ENCODE results near the gene RRM2.
"Not testable (repeated sequence)": the region's sequence is repeated elsewhere in the genome, so short reads cannot be mapped to it uniquely, and the experiment has no call there.

RRM2 gene

GRCh38 chr2:10103179-10103578, 19.4 kb upstream of the RRM2 start:
- H3K27ac Mint-ChIP-seq: no peak overlapping the region
- peaks cover 4 to 6% of the 10 kb centered on the region in 2 donors for H3K9me3 Mint-ChIP-seq
- no peak for DNase-seq
- H3K4me3 Mint-ChIP-seq: no peak overlapping the region
- H3K36me3 Mint-ChIP-seq: peaks cover 4 to 8% of the 10 kb centered on the region in 2 donors
- H3K4me1 Mint-ChIP-seq: peaks cover 4 to 9% of the 10 kb centered on the region in 2 donors
- ATAC-seq (replicated peaks): no peak
- H3K27me3 Mint-ChIP-seq: peaks cover 1 to 2% of the 10 kb centered on the region in 2 donors

DNA sequence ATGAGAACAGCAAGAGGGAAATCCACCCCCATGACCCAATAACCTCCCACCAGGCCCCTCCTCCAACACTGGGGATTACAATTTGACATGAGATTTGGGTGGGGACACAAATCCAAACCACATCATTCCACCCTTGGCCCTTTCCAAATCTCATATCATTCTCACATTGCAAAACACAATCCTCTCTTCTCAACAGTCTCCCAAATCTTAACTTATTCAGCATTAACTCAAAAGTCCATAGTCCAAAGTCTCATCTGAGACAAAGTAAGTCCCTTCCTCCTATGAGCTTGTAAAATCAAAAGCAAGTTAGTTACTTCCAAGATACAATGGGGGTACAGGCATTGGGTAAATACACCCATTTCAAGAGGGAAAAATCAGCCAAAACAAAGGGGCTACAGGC, 17.6 kb upstream of the RRM2 start:
- H3K4me1 Mint-ChIP-seq; H3K4me3 Mint-ChIP-seq; ATAC-seq (replicated peaks); H3K27me3 Mint-ChIP-seq; H3K36me3 Mint-ChIP-seq; DNase-seq; H3K27ac Mint-ChIP-seq; H3K9me3 Mint-ChIP-seq: not testable (repeated sequence)

GRCh38 chr2:10109311-10109710, 13.2 kb upstream of the RRM2 start:
- DNase-seq (no peak), ATAC-seq (replicated peaks) (no peak)
- Mint-ChIP-seq H3K27me3 (no peaks in the 10 kb centered on the region), H3K36me3 (peaks cover 4 to 8% of the 10 kb centered on the region in 2 donors), H3K27ac (no peak overlapping the region), H3K9me3 (peaks cover 4 to 6% of the 10 kb centered on the region in 2 donors), H3K4me1 (no peaks in the 10 kb centered on the region), H3K4me3 (no peak overlapping the region)

- Mint-ChIP-seq H3K4me1 (peaks cover 13 to 25% of the 10 kb centered on the region in 2 donors), H3K4me3 (no peak overlapping the region), H3K27ac (no peak overlapping the region), H3K27me3 (peaks cover 9 to 11% of the 10 kb centered on the region in 2 donors), H3K36me3 (peaks cover 6 to 9% of the 10 kb centered on the region in 2 donors), H3K9me3 (no peaks in the 10 kb centered on the region)
- ATAC-seq (replicated peaks) (no peak), DNase-seq (no peak)
Observed at GRCh38 chr2:10119027-10119325, 3.6 kb upstream of the RRM2 start.

- ATAC-seq (replicated peaks) (no peak), DNase-seq (no peak)
- Mint-ChIP-seq H3K27me3 (peaks cover 9 to 12% of the 10 kb centered on the region in 2 donors), H3K27ac (peak overlapping the region; percentile 99), H3K9me3 (no peaks in the 10 kb centered on the region), H3K4me1 (peaks cover 13 to 26% of the 10 kb centered on the region in 2 donors), H3K4me3 (peak overlapping the region; percentile 97 to 99), H3K36me3 (peaks cover 6 to 9% of the 10 kb centered on the region in 2 donors)
Observed at GRCh38 chr2:10119601-10120157, 2.9 kb upstream of the RRM2 start.

DNA sequence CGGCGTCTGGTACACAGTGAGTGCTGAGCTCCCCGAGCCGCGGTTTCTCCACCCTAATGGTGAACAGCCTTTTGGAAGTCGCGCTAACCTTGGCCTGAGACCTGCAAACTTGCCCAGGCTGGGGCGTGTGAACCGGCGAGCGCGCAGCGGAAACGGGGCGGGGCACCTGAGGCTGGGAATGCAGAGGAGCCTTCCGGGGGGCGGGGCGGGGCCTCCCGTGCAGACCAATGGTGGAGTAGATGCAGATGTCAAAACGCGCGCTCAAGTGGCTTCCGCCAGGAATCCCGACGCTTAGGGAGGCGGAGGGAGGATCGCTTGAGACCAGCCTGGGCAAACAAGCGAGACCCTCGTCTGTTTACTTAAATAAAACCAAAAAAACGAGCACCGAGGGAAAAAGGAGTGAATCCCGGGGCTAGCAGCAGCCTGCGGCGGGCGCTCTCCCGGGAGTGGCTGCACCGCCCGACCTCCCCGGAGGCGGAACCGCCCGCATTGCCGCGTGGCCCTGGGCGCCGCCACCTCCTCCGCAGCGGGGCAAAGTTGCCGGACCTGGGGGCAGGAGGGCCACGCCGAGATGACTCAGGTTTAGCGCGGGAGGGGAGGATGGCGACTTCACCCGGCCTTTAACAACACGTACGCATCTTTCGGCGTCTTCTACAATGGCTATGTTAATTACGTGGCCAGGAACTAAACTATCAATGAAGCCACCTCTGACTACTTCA, 2.2 kb upstream of the RRM2 start:
- H3K4me3 Mint-ChIP-seq: peak overlapping the region; percentile 97 to 99
- peaks cover 9 to 12% of the 10 kb centered on the region in 2 donors for H3K27me3 Mint-ChIP-seq
- no peaks in the 10 kb centered on the region for H3K9me3 Mint-ChIP-seq
- DNase-seq (peak; percentile 88), ATAC-seq (replicated peaks) (peak; percentile 82)
- H3K27ac Mint-ChIP-seq: peak overlapping the region; percentile 99
- H3K4me1 Mint-ChIP-seq: peaks cover 15 to 32% of the 10 kb centered on the region in 2 donors
- H3K36me3 Mint-ChIP-seq: peaks cover 6 to 14% of the 10 kb centered on the region in 2 donors

DNA sequence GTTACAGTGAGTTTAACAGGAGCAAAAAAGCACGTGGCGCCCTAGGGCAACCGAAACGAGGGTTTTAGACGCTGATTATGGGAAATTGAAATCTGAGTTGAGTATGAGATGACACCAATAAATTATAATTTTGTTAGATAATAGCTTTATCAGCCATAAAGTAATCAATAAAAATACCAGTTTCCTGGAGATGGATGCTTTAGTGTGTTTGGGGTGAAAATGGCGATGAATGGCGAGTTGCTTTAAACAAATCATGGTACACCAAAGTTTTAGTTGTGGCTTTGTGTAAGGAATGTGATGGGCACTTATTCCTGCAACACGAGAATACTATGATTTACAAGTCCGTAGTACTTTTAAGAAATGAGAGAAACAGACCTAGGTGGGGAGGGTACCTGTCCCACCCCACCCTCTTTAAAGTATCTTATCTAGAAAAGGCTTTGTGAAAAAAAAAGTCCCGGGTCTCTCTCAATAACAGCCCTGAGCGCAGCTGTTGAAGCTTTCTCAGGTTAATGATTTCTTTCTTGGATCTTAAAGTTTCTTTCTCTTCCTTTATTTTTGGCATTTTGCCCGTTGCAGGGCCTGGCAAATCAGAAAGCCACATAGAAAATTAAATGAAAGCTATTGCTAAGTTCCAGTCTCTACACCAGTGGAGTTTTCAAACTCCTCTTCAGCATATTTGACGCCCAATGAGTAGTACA, 1.5 kb upstream of the RRM2 start:
- Mint-ChIP-seq H3K27ac (peak overlapping the region; percentile 99), H3K36me3 (peaks cover 10 to 20% of the 10 kb centered on the region in 2 donors), H3K9me3 (no peaks in the 10 kb centered on the region), H3K4me3 (peak overlapping the region; percentile 97 to 99), H3K4me1 (peaks cover 15 to 32% of the 10 kb centered on the region in 2 donors), H3K27me3 (peaks cover 12 to 13% of the 10 kb centered on the region in 2 donors)
- DNase-seq (no peak), ATAC-seq (replicated peaks) (no peak)

DNA sequence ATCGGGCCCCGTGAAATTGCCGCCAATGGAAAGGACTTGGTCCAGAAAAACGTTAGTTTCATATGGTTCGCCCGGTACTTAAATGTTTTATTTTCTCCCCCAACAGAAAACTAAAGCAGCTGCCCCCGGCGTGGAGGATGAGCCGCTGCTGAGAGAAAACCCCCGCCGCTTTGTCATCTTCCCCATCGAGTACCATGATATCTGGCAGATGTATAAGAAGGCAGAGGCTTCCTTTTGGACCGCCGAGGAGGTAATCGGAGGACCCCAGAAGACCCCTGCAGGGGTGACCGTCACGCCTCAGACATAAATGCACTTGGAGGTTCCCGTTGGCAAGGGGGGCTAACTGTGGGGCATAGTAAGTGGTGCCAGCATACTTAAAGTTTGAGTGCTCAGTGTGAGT, 742 bp downstream of the RRM2 start:
- Mint-ChIP-seq H3K4me1 (peaks cover 14 to 32% of the 10 kb centered on the region in 2 donors), H3K36me3 (peaks cover 10 to 20% of the 10 kb centered on the region in 2 donors), H3K9me3 (no peaks in the 10 kb centered on the region), H3K27me3 (peaks cover 12 to 13% of the 10 kb centered on the region in 2 donors), H3K27ac (peak overlapping the region; percentile 81), H3K4me3 (peak overlapping the region; percentile 82 to 97)
- ATAC-seq (replicated peaks) (no peak), DNase-seq (no peak)

- Mint-ChIP-seq H3K4me1 (peaks cover 13 to 32% of the 10 kb centered on the region in 2 donors), H3K27ac (no peak overlapping the region), H3K27me3 (peaks cover 12 to 13% of the 10 kb centered on the region in 2 donors), H3K36me3 (peaks cover 10 to 27% of the 10 kb centered on the region in 2 donors), H3K4me3 (no peak overlapping the region), H3K9me3 (no peaks in the 10 kb centered on the region)
- no peak for DNase-seq
- no peak for ATAC-seq (replicated peaks)
Observed at GRCh38 chr2:10124538-10125045, 2.1 kb downstream of the RRM2 start.

DNA sequence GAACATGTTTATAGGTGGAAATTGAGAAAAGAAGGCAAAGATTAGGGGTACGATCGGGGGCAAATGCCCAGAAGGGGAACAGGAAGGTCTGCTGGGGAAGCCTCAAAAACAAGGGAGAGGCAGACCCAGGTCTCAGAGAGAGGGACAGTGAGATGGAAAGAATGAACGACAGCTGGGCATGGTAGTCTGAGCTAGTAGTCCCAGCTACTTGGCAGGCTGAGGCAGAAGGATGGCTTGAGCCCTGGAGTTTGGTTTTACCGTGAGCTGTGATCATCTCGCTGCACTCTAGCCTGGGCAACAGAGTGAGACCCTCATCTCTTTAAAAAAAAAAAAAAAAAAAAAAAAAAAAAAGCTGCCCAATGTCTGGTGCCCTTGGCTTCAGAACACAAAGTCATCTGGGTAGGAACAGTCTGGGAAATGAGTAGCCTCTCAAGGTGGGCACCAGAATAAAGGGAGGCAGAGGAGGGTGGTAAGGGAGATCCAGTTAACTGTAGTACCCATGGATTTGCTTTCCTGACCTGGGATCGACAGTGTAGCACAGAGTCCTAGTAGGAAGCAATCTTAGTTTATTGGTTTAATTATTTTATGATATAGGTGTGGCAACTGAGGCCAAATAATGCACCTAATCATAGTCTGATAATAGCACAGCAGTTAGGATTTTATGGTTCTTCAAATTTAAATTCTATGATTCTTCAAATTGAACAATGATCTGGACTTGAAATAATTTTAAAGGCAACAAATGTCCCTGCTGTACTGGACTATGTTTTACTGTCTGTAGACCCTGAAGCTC, 3.5 kb downstream of the RRM2 start:
- no peaks in the 10 kb centered on the region for H3K9me3 Mint-ChIP-seq
- peaks cover 12 to 13% of the 10 kb centered on the region in 2 donors for H3K27me3 Mint-ChIP-seq
- peaks cover 10 to 27% of the 10 kb centered on the region in 2 donors for H3K36me3 Mint-ChIP-seq
- DNase-seq (no peak), ATAC-seq (replicated peaks) (no peak)
- H3K27ac Mint-ChIP-seq: no peak overlapping the region
- H3K4me1 Mint-ChIP-seq: peaks cover 13 to 32% of the 10 kb centered on the region in 2 donors
- H3K4me3 Mint-ChIP-seq: no peak overlapping the region

- Mint-ChIP-seq H3K27me3 (peaks cover 12 to 13% of the 10 kb centered on the region in 2 donors), H3K4me1 (peaks cover 11 to 28% of the 10 kb centered on the region in 2 donors), H3K36me3 (peaks cover 10 to 27% of the 10 kb centered on the region in 2 donors), H3K9me3 (no peaks in the 10 kb centered on the region), H3K27ac (no peak overlapping the region), H3K4me3 (no peak overlapping the region)
- DNase-seq: no peak
- no peak for ATAC-seq (replicated peaks)
Observed at GRCh38 chr2:10126632-10127026, 4.1 kb downstream of the RRM2 start.

- Mint-ChIP-seq H3K4me3 (no peak overlapping the region), H3K4me1 (peaks cover 7 to 13% of the 10 kb centered on the region in 2 donors), H3K9me3 (no peaks in the 10 kb centered on the region), H3K27me3 (peaks cover 6 to 9% of the 10 kb centered on the region in 2 donors), H3K36me3 (peaks cover 8 to 23% of the 10 kb centered on the region in 2 donors), H3K27ac (no peak overlapping the region)
- DNase-seq (no peak), ATAC-seq (replicated peaks) (no peak)
Observed at GRCh38 chr2:10128420-10128819, 5.9 kb downstream of the RRM2 start.

GRCh38 chr2:10129490-10129889, 7.0 kb downstream of the RRM2 start:
- ATAC-seq (replicated peaks) (no peak), DNase-seq (no peak)
- Mint-ChIP-seq H3K4me1 (peaks cover 3 to 7% of the 10 kb centered on the region in 2 donors), H3K9me3 (no peaks in the 10 kb centered on the region), H3K27ac (no peak overlapping the region), H3K4me3 (no peak overlapping the region), H3K27me3 (peaks cover 0 to 4% of the 10 kb centered on the region in 2 donors), H3K36me3 (peaks cover 3 to 18% of the 10 kb centered on the region in 2 donors)

DNA sequence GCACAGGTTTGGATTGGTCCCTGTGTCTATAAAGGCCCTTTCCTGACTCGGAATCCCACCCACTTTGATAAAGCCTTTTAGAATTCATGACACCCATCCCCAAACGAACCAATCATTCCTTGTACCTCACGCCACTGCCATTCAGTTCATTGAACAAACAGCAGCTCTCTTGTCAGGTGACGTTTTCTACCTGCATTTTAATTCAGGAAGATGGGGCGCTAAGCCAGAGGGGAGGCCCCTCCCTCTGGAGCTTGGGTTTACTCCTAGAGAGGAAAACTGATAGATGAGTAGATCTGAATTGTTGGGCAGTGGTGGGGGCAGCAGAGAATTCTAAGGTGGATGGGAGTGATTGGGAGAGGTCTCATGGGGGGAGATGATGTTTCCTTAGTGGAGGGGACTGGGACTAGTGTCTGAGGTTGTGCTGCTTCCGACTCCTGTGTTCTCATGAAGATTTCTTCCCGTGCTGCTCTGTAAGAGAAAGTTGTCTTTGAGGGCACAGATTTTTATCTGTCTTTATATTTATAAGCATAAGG, 9.6 kb downstream of the RRM2 start:
- ATAC-seq (replicated peaks) (no peak), DNase-seq (no peak)
- Mint-ChIP-seq H3K36me3 (peaks cover 0 to 7% of the 10 kb centered on the region in 2 donors), H3K9me3 (no peaks in the 10 kb centered on the region), H3K4me3 (no peak overlapping the region), H3K27ac (peak overlapping the region; percentile 31), H3K27me3 (no peaks in the 10 kb centered on the region), H3K4me1 (peaks cover 0 to 1% of the 10 kb centered on the region in 2 donors)
